PC-3 (cell line): ENCODE results near the gene GALNT18.
A peak's percentile ranks its signal among the peaks of the same experiment; 100 is the strongest.

ENCODE experiments used
- CTCF ChIP-seq: fragments of 300-600 bp; sonication (generic); conservative IDR thresholded peaks from 2 replicates; pipeline ENCODE4 v1.5.1; 2017; ENCODE audit warnings: antibody characterized with exemption, low read depth, mild to moderate bottlenecking, low read length
- EZH2 ChIP-seq: fragments of 300-600 bp; sonication (generic); IDR thresholded peaks from one replicate; pipeline ENCODE4 v1.6.1; 2017; ENCODE audit warnings: antibody characterized with exemption, mild to moderate bottlenecking, low read length; ENCODE audit not compliant: unreplicated experiment

- TF ChIP-seq CTCF: 0 out of 2 replicates have a peak, but pooled peaks have one; percentile 12
- no peak for TF ChIP-seq EZH2
Measured at GRCh38 chr11:11635443-11635842, 13.6 kb upstream of the GALNT18 start.
